Tibial artery (tissue), 4 donors: ENCODE results near the gene CYP27C1.

Experiments
- DNase-seq, 2 donors: peaks; one replicate each; pipeline ENCODE4 v3.0.0-alpha.2; 2019
- H3K27ac ChIP-seq, 2 donors: fragments of 200-600 bp; sonication (generic) in 1 of 2; 1 replicate in 1 of 2; 2 replicates in 1 of 2; pipeline ENCODE4 v1.5.1; 2018 to 2019; ENCODE audit warnings: mild to moderate bottlenecking in 1 of 2
- H3K27me3 ChIP-seq, 2 donors: fragments of 200-600 bp; sonication (generic) in 1 of 2; one replicate each; pipeline versions ENCODE4 v1.5.1 to v1.6.0; 2016 to 2019
- H3K36me3 ChIP-seq, 3 donors: fragments of 200-600 bp; sonication (generic) in 2 of 3; one replicate each; pipeline ENCODE4 v1.5.1; 2016 to 2019; ENCODE audit warnings: mild to moderate bottlenecking in 2 of 3
- H3K4me1 ChIP-seq, 4 donors: fragments of 200-600 bp; sonication (generic) in 2 of 4; 1 replicate in 3 of 4; 2 replicates in 1 of 4; pipeline ENCODE4 v1.5.1; 2016 to 2019
- H3K4me3 ChIP-seq, 2 donors: fragments of 200-600 bp; sonication (generic) in 1 of 2; 1 replicate in 1 of 2; 2 replicates in 1 of 2; pipeline ENCODE4 v1.5.1; 2018 to 2019; ENCODE audit warnings: mild to moderate bottlenecking in 2 of 2
- H3K9me3 ChIP-seq, 3 donors: fragments of 200-600 bp; sonication (generic) in 1 of 3; one replicate each; pipeline ENCODE4 v1.5.1; 2016 to 2019
- CTCF ChIP-seq, 2 experiments: fragments of 200-600 bp in 1 of 2; fragments of 450-650 bp in 1 of 2; IDR thresholded peaks; one replicate each; pipeline ENCODE4 v1.5.1; 2017 to 2019; ENCODE audit warnings: antibody characterized with exemption in 2 of 2, mild to moderate bottlenecking in 1 of 2, moderate library complexity in 1 of 2
- intact Hi-C: fragments of 100-400 bp; cut with DNase I; formaldehyde crosslinking; loops from one replicate; pipeline ENCODE4 v1.15.0; 2023; ENCODE audit warnings: low total_unique reads

Gene CYP27C1

GRCh38 chr2:127161176-127162136 lies 58.6 kb downstream of the CYP27C1 start:
- Histone ChIP-seq H3K27me3 (no peaks in the 10 kb centered on the region), H3K9me3 (no peaks in the 10 kb centered on the region), H3K4me3 (no peak overlapping the region), H3K36me3 (no peaks in the 10 kb centered on the region), H3K27ac (no peak overlapping the region), H3K4me1 (no peaks in the 10 kb centered on the region)
- intact Hi-C loops, result no loop called here
- no peak for DNase-seq
- TF ChIP-seq CTCF (IDR thresholded peaks at IDR 0.05), result no peak

- no peaks in the 10 kb centered on the region for H3K36me3 ChIP-seq
- H3K4me1 ChIP-seq, result no peaks in the 10 kb centered on the region
- intact Hi-C loops, result no loop called here
- H3K4me3 ChIP-seq, result no peak overlapping the region
- DNase-seq, result no peak
- TF ChIP-seq CTCF (IDR thresholded peaks at IDR 0.05), result no peak
- H3K9me3 ChIP-seq, result no peaks in the 10 kb centered on the region
- H3K27ac ChIP-seq, result no peak overlapping the region
- no peaks in the 10 kb centered on the region for H3K27me3 ChIP-seq
Observed at GRCh38 chr2:127160676-127161075, 59.4 kb downstream of the CYP27C1 start.

- H3K36me3 ChIP-seq, result no peaks in the 10 kb centered on the region
- H3K27me3 ChIP-seq, result no peaks in the 10 kb centered on the region
- no peak for DNase-seq
- no peaks in the 10 kb centered on the region for H3K4me1 ChIP-seq
- intact Hi-C loops, result no loop called here
- H3K9me3 ChIP-seq, result no peaks in the 10 kb centered on the region
- no peak overlapping the region for H3K4me3 ChIP-seq
- no peak for TF ChIP-seq CTCF (IDR thresholded peaks at IDR 0.05)
- no peak overlapping the region for H3K27ac ChIP-seq
Observed at GRCh38 chr2:127159543-127159942, 60.6 kb downstream of the CYP27C1 start.

- Histone ChIP-seq H3K36me3 (no peaks in the 10 kb centered on the region), H3K27ac (no peak overlapping the region), H3K27me3 (no peaks in the 10 kb centered on the region), H3K4me1 (peaks cover 0 to 5% (median 0%) of the 10 kb centered on the region in 4 donors), H3K4me3 (no peak overlapping the region), H3K9me3 (no peaks in the 10 kb centered on the region)
- DNase-seq, result no peak
- no peak for TF ChIP-seq CTCF (IDR thresholded peaks at IDR 0.05)
- intact Hi-C loops, result no loop called here
Observed at GRCh38 chr2:127158614-127159290, 61.3 kb downstream of the CYP27C1 start.

- no peak for DNase-seq
- peaks cover 0 to 8% (median 0%) of the 10 kb centered on the region in 4 donors for H3K4me1 ChIP-seq
- H3K27ac ChIP-seq, result no peak overlapping the region
- H3K4me3 ChIP-seq, result no peak overlapping the region
- H3K9me3 ChIP-seq, result no peaks in the 10 kb centered on the region
- TF ChIP-seq CTCF (IDR thresholded peaks at IDR 0.05), result no peak
- H3K36me3 ChIP-seq, result no peaks in the 10 kb centered on the region
- H3K27me3 ChIP-seq, result no peaks in the 10 kb centered on the region
- intact Hi-C loops, result no loop called here
Observed at GRCh38 chr2:127157651-127158485, 62.2 kb downstream of the CYP27C1 start.
